Right atrium auricular region (tissue), 2 donors: ENCODE measurements around the gene SARS1. TPM values are rescaled to one million over a fixed set of nuclear protein-coding genes. Genes with fewer than 3 reads are reported as not detected.
A peak's percentile ranks its signal among the peaks of the same experiment; 100 is the strongest.

ENCODE experiments used
- DNase-seq: peaks from one replicate; pipeline ENCODE4 v3.0.0-alpha.2; 2019; ENCODE audit warnings: low spot score
- H3K27ac ChIP-seq, 2 donors: fragments of 200-600 bp; sonication (generic); 1 replicate in 1 of 2; 2 replicates in 1 of 2; pipeline ENCODE4 v1.5.1; 2016 to 2019
- H3K27me3 ChIP-seq, 2 donors: fragments of 200-600 bp; sonication (generic); one replicate each; pipeline versions ENCODE4 v1.5.1 to v1.6.0; 2017 to 2019
- H3K36me3 ChIP-seq: fragments of 200-600 bp; sonication (generic); one replicate; pipeline ENCODE4 v1.5.1; 2016
- H3K4me1 ChIP-seq, 2 donors: fragments of 200-600 bp; sonication (generic); one replicate each; pipeline versions ENCODE4 v1.5.1 to v1.6.0; 2017 to 2019
- H3K4me3 ChIP-seq, 2 donors: fragments of 200-600 bp; sonication (generic); 1 replicate in 1 of 2; 2 replicates in 1 of 2; pipeline ENCODE4 v1.5.1; 2017 to 2019; ENCODE audit warnings: mild to moderate bottlenecking in 1 of 2, moderate library complexity in 1 of 2
- H3K9me3 ChIP-seq, 2 donors: fragments of 200-600 bp; sonication (generic); one replicate each; pipeline ENCODE4 v1.5.1; 2019
- total RNA-seq, 2 donors: library from RNA; depleted of rRNA; stranded (reverse); fragments of >200 nt; gene quantifications; one replicate each; pipeline ENCODE4 v1.1.0, GENCODE V29; 2016
- TF ChIP-seq, protein P1 (sequence below), 2 donors: fragments of 200-600 bp; sonication (generic); IDR thresholded peaks; one replicate each; pipeline ENCODE4 v1.5.1; 2019; ENCODE audit warnings: antibody characterized with exemption in 2 of 2

The SARS1 gene
- total RNA-seq, 2 donors from 2014 or later: 108 to 130 TPM

DNA sequence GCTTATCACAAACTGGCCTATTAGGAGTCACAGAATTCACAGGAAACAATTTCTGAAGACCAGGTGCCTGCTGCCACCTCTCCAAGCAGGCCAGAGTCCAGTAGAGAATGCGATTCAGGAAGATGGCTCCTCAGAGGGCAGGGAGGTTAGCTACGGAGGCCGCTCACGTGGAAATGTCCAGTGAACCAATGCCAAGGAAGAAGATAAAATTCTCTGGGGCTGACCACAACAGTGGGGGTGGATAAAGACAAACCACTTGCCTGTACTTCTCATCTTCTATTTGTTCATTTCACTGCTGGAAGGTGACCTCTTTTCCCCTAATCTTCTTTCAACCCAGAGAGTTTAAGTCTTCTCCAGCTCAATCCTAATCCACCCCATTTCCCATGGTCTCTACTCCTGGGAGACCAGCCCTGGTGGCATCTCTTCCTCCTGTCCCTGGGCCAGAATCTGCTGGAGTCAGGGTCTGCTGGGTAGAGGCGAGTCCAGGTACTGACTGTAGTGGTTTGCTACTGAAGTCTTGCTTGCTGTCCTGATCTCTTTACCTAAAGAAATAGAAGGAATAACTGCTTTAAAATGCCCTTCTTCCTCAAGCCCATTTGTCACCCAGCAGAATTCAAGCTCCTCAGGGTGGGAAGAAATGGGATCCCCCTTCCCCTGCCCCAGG lies 66.0 kb downstream of the SARS1 start:
- DNase-seq: no peak
- peaks cover 0 to 30% of the 10 kb centered on the region in 2 donors for H3K4me1 ChIP-seq
- no peak overlapping the region for H3K27ac ChIP-seq
- TF ChIP-seq, protein P1, sequence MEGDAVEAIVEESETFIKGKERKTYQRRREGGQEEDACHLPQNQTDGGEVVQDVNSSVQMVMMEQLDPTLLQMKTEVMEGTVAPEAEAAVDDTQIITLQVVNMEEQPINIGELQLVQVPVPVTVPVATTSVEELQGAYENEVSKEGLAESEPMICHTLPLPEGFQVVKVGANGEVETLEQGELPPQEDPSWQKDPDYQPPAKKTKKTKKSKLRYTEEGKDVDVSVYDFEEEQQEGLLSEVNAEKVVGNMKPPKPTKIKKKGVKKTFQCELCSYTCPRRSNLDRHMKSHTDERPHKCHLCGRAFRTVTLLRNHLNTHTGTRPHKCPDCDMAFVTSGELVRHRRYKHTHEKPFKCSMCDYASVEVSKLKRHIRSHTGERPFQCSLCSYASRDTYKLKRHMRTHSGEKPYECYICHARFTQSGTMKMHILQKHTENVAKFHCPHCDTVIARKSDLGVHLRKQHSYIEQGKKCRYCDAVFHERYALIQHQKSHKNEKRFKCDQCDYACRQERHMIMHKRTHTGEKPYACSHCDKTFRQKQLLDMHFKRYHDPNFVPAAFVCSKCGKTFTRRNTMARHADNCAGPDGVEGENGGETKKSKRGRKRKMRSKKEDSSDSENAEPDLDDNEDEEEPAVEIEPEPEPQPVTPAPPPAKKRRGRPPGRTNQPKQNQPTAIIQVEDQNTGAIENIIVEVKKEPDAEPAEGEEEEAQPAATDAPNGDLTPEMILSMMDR (IDR thresholded peaks at IDR 0.05): no peak
- H3K9me3 ChIP-seq: no peaks in the 10 kb centered on the region
- no peak overlapping the region for H3K4me3 ChIP-seq
- H3K36me3 ChIP-seq: no peaks in the 10 kb centered on the region
- no peaks in the 10 kb centered on the region for H3K27me3 ChIP-seq

DNA sequence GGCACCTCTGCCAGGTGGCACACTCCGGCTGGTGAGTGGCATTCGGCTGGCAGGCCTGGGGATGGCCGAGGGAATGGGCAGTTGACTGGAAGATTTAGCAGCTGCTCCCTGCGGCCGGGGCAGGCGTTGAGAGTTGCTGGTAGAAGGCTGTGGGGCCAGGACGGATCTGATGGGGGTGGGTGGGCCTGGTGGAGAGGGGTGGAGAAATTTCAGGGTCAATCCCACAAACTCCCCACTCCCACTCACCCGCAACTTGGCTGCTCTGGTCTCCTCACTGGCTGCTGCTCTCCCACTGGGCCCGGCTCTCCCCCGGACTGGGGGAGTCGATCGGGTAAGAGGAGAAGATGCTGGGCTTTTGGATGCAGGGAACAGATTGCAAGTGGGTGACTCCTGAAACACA lies 67.1 kb downstream of the SARS1 start:
- no peaks in the 10 kb centered on the region for H3K9me3 ChIP-seq
- H3K27me3 ChIP-seq: no peaks in the 10 kb centered on the region
- TF ChIP-seq, protein P1 (IDR thresholded peaks at IDR 0.05): no peak
- H3K4me3 ChIP-seq: no peak overlapping the region
- no peaks in the 10 kb centered on the region for H3K36me3 ChIP-seq
- no peak for DNase-seq
- H3K27ac ChIP-seq: no peak overlapping the region
- peaks cover 0 to 30% of the 10 kb centered on the region in 2 donors for H3K4me1 ChIP-seq

DNA sequence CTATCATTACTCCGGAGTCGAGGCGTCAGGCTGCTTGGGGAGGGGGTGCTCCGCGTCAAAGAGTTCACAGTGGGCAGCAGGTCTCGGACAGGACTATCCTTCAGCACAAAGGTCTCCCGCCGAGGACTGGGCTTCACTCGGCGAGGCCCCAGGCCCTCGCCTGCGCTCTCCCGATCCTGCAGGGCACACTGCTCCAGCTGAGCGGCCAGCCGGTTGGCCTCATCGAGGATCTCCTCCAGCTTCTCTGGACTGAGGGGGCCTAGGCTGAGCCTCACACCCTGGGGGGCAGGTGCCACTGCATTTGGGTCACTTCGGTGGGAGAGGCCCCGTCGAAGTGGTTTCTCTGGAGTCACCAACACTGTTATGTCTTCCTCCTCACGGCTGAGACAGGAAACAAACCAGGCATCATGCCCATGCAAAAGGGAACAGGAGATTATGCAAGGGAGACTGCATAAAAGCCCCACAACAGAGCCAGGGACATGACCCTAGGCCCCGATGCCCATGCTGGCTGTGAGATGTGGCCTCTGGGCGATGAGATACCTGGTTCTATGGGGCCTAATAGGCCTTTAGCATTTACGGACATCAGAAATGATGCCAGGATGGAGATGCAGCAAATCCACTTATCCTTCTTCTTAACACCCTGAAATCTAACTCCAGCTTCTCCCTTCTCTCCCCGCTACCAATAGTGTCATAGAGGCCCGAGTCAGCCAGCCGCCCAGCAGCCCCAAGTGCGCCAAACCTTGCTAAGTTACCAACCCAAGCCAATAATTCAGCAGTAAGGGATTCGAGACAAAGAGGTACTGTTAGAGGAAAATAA lies 68.2 kb downstream of the SARS1 start:
- Histone ChIP-seq H3K27me3 (no peaks in the 10 kb centered on the region), H3K27ac (peak overlapping the region; percentile 88 to 91), H3K36me3 (no peaks in the 10 kb centered on the region), H3K4me1 (peaks cover 0 to 30% of the 10 kb centered on the region in 2 donors), H3K4me3 (peak overlapping the region; percentile 44 to 66), H3K9me3 (no peaks in the 10 kb centered on the region)
- TF ChIP-seq, protein P1 (IDR thresholded peaks at IDR 0.05): no peak
- DNase-seq: no peak

DNA sequence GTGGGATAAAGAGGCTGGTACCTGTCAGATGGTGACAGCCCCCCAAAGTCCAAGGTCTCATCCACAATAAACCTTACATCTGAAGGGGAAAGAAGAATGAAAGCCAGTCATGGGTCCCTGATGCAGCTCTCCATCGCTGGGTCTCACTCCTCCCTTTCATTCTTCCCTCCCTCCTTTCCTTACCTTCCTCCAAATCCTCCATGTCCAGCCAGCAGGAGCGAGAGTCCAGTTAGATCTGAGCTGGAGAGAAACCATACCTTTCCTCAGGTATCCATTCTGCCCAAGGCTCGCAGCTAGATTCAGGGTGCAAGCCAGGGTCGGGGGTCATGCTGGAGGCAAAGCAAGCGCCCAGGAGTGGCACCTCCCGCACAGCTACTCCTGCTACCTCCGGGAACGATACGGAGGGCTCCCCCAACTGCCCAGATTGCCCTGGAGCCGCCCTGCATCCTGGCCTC lies 68.8 kb downstream of the SARS1 start:
- no peaks in the 10 kb centered on the region for H3K36me3 ChIP-seq
- no peaks in the 10 kb centered on the region for H3K27me3 ChIP-seq
- H3K4me1 ChIP-seq: peaks cover 0 to 25% of the 10 kb centered on the region in 2 donors
- H3K27ac ChIP-seq: peak overlapping the region; percentile 88 to 91
- DNase-seq: no peak
- H3K9me3 ChIP-seq: no peaks in the 10 kb centered on the region
- TF ChIP-seq, protein P1 (IDR thresholded peaks at IDR 0.05): no peak
- peak overlapping the region; percentile 44 to 66 for H3K4me3 ChIP-seq

DNA sequence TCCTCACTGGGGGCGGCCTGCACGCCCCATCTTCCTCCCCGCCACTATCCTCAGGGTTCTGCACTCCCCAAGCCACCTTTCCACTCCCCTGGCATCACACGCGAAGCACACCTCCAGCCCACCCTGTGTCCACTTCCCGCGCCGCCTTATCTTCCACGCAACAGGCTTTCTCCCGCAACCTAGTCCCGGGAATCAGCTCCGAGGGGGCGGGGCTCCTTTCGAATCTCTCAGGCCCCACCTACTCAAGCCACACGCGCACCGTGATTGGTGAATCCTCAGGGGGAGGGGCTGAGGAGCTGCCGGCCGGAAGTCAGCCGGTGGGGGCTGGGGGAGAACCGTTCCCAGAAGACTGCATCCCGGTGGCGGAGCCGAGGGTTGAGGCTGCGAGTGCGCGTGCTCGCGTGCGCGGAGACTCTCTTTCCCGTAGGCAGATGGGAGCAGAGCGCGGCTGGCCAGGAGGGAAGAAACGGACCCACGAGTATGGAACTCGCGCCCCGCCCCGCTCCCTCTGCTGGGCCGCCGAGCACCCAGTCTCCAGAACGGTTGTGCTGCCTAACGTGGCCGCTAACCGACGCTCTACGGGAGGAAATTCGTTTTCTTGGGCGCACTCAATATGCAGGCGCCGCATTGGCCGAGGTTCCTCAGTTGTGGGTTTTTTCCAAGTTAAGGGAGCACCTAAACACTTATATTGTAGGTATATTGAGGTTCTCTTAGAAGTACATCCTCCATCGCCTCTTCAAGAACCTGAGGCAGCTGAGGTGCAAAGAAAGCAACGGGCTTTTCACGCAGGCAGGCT lies 69.4 kb downstream of the SARS1 start, which contains the start of gene PSRC1:
TSS of gene PSRC1 (minus strand) at position 194 of the 796 bp plus-strand sequence.
- Histone ChIP-seq H3K4me3 (peak within 1 kb of the TSS; percentile 44 to 66), H3K27ac (peak within 1 kb of the TSS; percentile 88 to 91), H3K27me3 (no peaks in the 10 kb centered on the region), H3K36me3 (no peaks in the 10 kb centered on the region), H3K4me1 (peaks cover 0 to 25% of the 10 kb centered on the region in 2 donors), H3K9me3 (no peaks in the 10 kb centered on the region)
- TF ChIP-seq, protein P1 (IDR thresholded peaks at IDR 0.05): peak in 1 of 2 donors; percentile 72
- DNase-seq: peak; percentile 96
